IMR-90 (cell line): Measurements from ENCODE around the gene ANK3. TPM values are rescaled to one million over a fixed set of nuclear protein-coding genes. Genes with fewer than 3 reads are reported as not detected.

Experiments
- ATAC-seq: fragments of 200-7000 bp; cut with Tn5 transposase; 2 replicates; pipeline ENCODE4 v1.9.1; 2020; ENCODE audit warnings: low read depth, mild to moderate bottlenecking, moderate library complexity
- BruUV-seq: library from RNA; stranded (reverse); fragments of 400-500 nt; replicated peaks from 2 replicates; lab custom pipeline; 2021; lab: Mats Ljungman, UMichigan
- CTCF ChIA-PET: fragments of 300-600 bp; formaldehyde crosslinking; extraction: SDS; loops from one replicate; lab custom pipeline; 2021; ENCODE audit warnings: antibody characterized with exemption; lab: Yijun Ruan, JAX
- POLR2A ChIA-PET: fragments of 300-600 bp; sonication (Branson Sonifier 250); formaldehyde crosslinking; loops from one replicate; lab custom pipeline; 2022; ENCODE audit warnings: antibody characterized with exemption; ENCODE audit not compliant: unreplicated experiment; lab: Charles Lee
- DNase-seq: peaks from one replicate; pipeline ENCODE4 v3.0.0; 2013
- H2AFZ ChIP-seq: replicated peaks from 2 replicates; pipeline ENCODE3; 2013; ENCODE audit warnings: low read length, mild to moderate bottlenecking; ENCODE audit not compliant: poor library complexity
- H2AK5ac ChIP-seq: 2 replicates; pipeline ENCODE4 v1.6.1; 2013; ENCODE audit warnings: low read depth, low read length, inconsistent platforms
- H2AK9ac ChIP-seq: replicated peaks from 2 replicates; pipeline ENCODE3; 2013; ENCODE audit warnings: mild to moderate bottlenecking, low read depth, low read length, moderate library complexity; ENCODE audit not compliant: poor library complexity
- H2BK120ac ChIP-seq: 2 replicates; pipeline ENCODE4 v1.6.1; 2013; ENCODE audit warnings: low read depth, low read length, inconsistent platforms
- H2BK15ac ChIP-seq: 3 replicates; pipeline ENCODE4 v1.6.1; 2013; ENCODE audit warnings: low read depth, low read length, inconsistent platforms
- H2BK20ac ChIP-seq: 2 replicates; pipeline ENCODE4 v1.6.1; 2013; ENCODE audit warnings: low read depth, mild to moderate bottlenecking, inconsistent platforms, low read length, moderate library complexity
- H2BK5ac ChIP-seq: 2 replicates; pipeline ENCODE4 v1.6.1; 2013; ENCODE audit warnings: mild to moderate bottlenecking, low read depth, low read length, inconsistent platforms; ENCODE audit not compliant: poor library complexity, severe bottlenecking
- H3K14ac ChIP-seq: replicated peaks from 2 replicates; pipeline ENCODE4 v1.6.1; 2013; ENCODE audit warnings: low read depth, low read length, inconsistent platforms
- H3K18ac ChIP-seq: 2 replicates; pipeline ENCODE4 v1.6.1; 2013; ENCODE audit warnings: low read depth, low read length, control low read depth
- H3K23ac ChIP-seq: 2 replicates; pipeline ENCODE4 v1.6.1; 2013; ENCODE audit warnings: low read depth, low read length, inconsistent platforms
- H3K27ac ChIP-seq: 2 replicates; pipeline ENCODE4 v1.5.1; 2013; ENCODE audit warnings: mild to moderate bottlenecking, control low read depth, low read length; ENCODE audit not compliant: insufficient read depth
- H3K27me3 ChIP-seq: 2 replicates; pipeline ENCODE4 v1.6.1; 2013; ENCODE audit warnings: low read length; ENCODE audit not compliant: control insufficient read depth, insufficient read depth
- H3K36me3 ChIP-seq: 2 replicates; pipeline ENCODE4 v1.6.1; 2013; ENCODE audit warnings: low read length, mixed read lengths; ENCODE audit not compliant: control insufficient read depth, insufficient read depth
- H3K4ac ChIP-seq: 2 replicates; pipeline ENCODE4 v1.6.1; 2013; ENCODE audit warnings: low read depth, low read length, inconsistent platforms
- H3K4me1 ChIP-seq: 2 replicates; pipeline ENCODE4 v1.6.1; 2013; ENCODE audit warnings: low read length, mixed read lengths; ENCODE audit not compliant: control insufficient read depth, insufficient read depth
- H3K4me2 ChIP-seq: 2 replicates; pipeline ENCODE4 v1.6.1; 2013; ENCODE audit warnings: low read depth, mild to moderate bottlenecking, control low read depth, low read length, moderate library complexity
- H3K4me3 ChIP-seq: 2 replicates; pipeline ENCODE4 v1.5.1; 2013; ENCODE audit warnings: low read depth, mild to moderate bottlenecking, control low read depth, low read length, moderate library complexity; ENCODE audit not compliant: insufficient read depth
- H3K56ac ChIP-seq: 2 replicates; pipeline ENCODE4 v1.6.1; 2013; ENCODE audit warnings: low read length, inconsistent platforms; ENCODE audit not compliant: insufficient read depth; ENCODE audit errors: extremely low read depth
- H3K79me1 ChIP-seq, 2 experiments: 2 replicates each; pipeline ENCODE4 v1.6.1; 2013; ENCODE audit warnings: low read length in 2 of 2, inconsistent platforms in 1 of 2, low read depth in 1 of 2
- H3K9ac ChIP-seq: 2 replicates; pipeline ENCODE4 v1.6.1; 2013; ENCODE audit warnings: low read depth, low read length, control low read depth
- H3K9me1 ChIP-seq: 2 replicates; pipeline ENCODE4 v1.6.1; 2013; ENCODE audit warnings: low read length, inconsistent platforms; ENCODE audit not compliant: insufficient read depth
- H3K9me3 ChIP-seq: 2 replicates; pipeline ENCODE4 v1.6.1; 2013; ENCODE audit warnings: low read length; ENCODE audit not compliant: control insufficient read depth, insufficient read depth
- H4K20me1 ChIP-seq: 2 replicates; pipeline ENCODE4 v1.6.1; 2013; ENCODE audit warnings: low read length, inconsistent platforms; ENCODE audit not compliant: insufficient read depth
- H4K5ac ChIP-seq: 2 replicates; pipeline ENCODE4 v1.6.1; 2013; ENCODE audit warnings: mild to moderate bottlenecking, low read depth, low read length, control low read depth
- H4K8ac ChIP-seq, 2 experiments: 2 replicates each; pipeline ENCODE4 v1.6.1; 2013; ENCODE audit warnings: low read depth in 2 of 2, low read length in 2 of 2, control low read depth in 1 of 2, inconsistent platforms in 1 of 2
- H4K91ac ChIP-seq: 2 replicates; pipeline ENCODE4 v1.6.1; 2013; ENCODE audit warnings: low read depth, low read length, inconsistent platforms; ENCODE audit not compliant: insufficient read depth
- BHLHE40 ChIP-seq: fragments of 150-350 bp; IDR thresholded peaks from 2 replicates; pipeline ENCODE4 v1.6.1; 2016; ENCODE audit warnings: mild to moderate bottlenecking, low read depth, low read length
- CEBPB ChIP-seq: IDR thresholded peaks from 2 replicates; pipeline ENCODE4 v1.6.1; 2012; ENCODE audit warnings: low read depth, low read length, improper control_type of control experiment
- CHD1 ChIP-seq: IDR thresholded peaks from 2 replicates; pipeline ENCODE4 v1.6.1; 2012; ENCODE audit warnings: low read depth, low read length, improper control_type of control experiment
- CTCF ChIP-seq: conservative IDR thresholded peaks from 2 replicates; pipeline ENCODE4 v1.5.1; 2012; ENCODE audit warnings: mild to moderate bottlenecking, low read depth, low read length, improper control_type of control experiment
- FOS ChIP-seq: fragments of 150-350 bp; IDR thresholded peaks from 2 replicates; pipeline ENCODE4 v1.6.1; 2016; ENCODE audit warnings: low read depth, low read length
- MAFK ChIP-seq: IDR thresholded peaks from 2 replicates; pipeline ENCODE4 v1.6.1; 2012; ENCODE audit warnings: low read depth, low read length, improper control_type of control experiment
- MAZ ChIP-seq: IDR thresholded peaks from 2 replicates; pipeline ENCODE4 v1.6.1; 2012; ENCODE audit warnings: low read depth, mild to moderate bottlenecking, low read length, improper control_type of control experiment, moderate library complexity, borderline replicate concordance
- MXI1 ChIP-seq: IDR thresholded peaks from 2 replicates; pipeline ENCODE4 v1.6.1; 2012; ENCODE audit warnings: low read depth, mild to moderate bottlenecking, low read length, moderate library complexity, borderline replicate concordance
- NFE2L2 ChIP-seq: fragments of 150-350 bp; IDR thresholded peaks from 2 replicates; pipeline ENCODE4 v1.6.1; 2016; ENCODE audit warnings: low read depth, mild to moderate bottlenecking, low read length
- POLR2A ChIP-seq: IDR thresholded peaks from 2 replicates; pipeline ENCODE4 v1.6.1; 2012; ENCODE audit warnings: mild to moderate bottlenecking, low read depth, low read length
- RAD21 ChIP-seq: IDR thresholded peaks from 2 replicates; pipeline ENCODE4 v1.6.1; 2012; ENCODE audit warnings: low read length, improper control_type of control experiment
- RCOR1 ChIP-seq: IDR thresholded peaks from 2 replicates; pipeline ENCODE4 v1.6.1; 2012; ENCODE audit warnings: mild to moderate bottlenecking, low read length, improper control_type of control experiment; ENCODE audit not compliant: insufficient replicate concordance
- RFX5 ChIP-seq: IDR thresholded peaks from 2 replicates; pipeline ENCODE4 v1.8.0; 2012; ENCODE audit warnings: low read depth, mild to moderate bottlenecking, low read length, moderate library complexity
- SMC3 ChIP-seq: fragments of 150-350 bp; IDR thresholded peaks from 2 replicates; pipeline ENCODE4 v1.6.1; 2016; ENCODE audit warnings: low read depth, mild to moderate bottlenecking, antibody characterized with exemption, low read length, moderate library complexity
- USF2 ChIP-seq: fragments of 150-350 bp; IDR thresholded peaks from 2 replicates; pipeline ENCODE4 v1.6.1; 2017; ENCODE audit warnings: mild to moderate bottlenecking, antibody characterized with exemption, low read length, low read depth
- dilution Hi-C: fragments of 300-500 bp; cut with HindIII; formaldehyde crosslinking; loops from one replicate; pipeline ENCODE4 v1.14.3; 2018; ENCODE audit warnings: low sequenced_read_pairs; ENCODE audit not compliant: unreplicated experiment
- in situ Hi-C: fragments of 300-500 bp; cut with MboI; formaldehyde crosslinking; loops from 3 replicates; pipeline ENCODE4 v1.14.3; 2019; ENCODE audit warnings: low sequenced_read_pairs, inconsistent platforms, mixed read lengths
- intact Hi-C: fragments of 100-400 bp; cut with micrococcal nuclease; formaldehyde crosslinking; loops from 2 replicates; pipeline ENCODE4 v1.10.0; 2022
- polyA plus RNA-seq, 3 experiments: library from polyadenylated mRNA; depleted of rRNA; stranded (reverse); fragments of >200 nt; gene quantifications; 2 replicates each; pipeline ENCODE4 v1.2.3, GENCODE V29; 2012; ENCODE audit warnings: low replicate concordance in 1 of 3
- total RNA-seq: library from RNA; depleted of rRNA; stranded (reverse); fragments of >200 nt; gene quantifications from 2 replicates; pipeline ENCODE4 v1.2.3, GENCODE V29; 2012
- TF ChIP-seq, protein P1 (sequence below): fragments of 150-350 bp; IDR thresholded peaks from 2 replicates; pipeline ENCODE4 v1.6.1; 2016; ENCODE audit warnings: low read depth, mild to moderate bottlenecking, low read length, moderate library complexity, borderline replicate concordance

The ANK3 gene
- total and polyA plus RNA-seq, 2 of the 4 experiments (the other 2 are of a cell fraction): 0.63 to 1.8 TPM

GRCh38 chr10:60400366-60400765 lies 10.7 kb upstream of the ANK3 start:
- Histone ChIP-seq H3K9me3 (peaks cover 3% of the 10 kb centered on the region), H3K9ac (no peak overlapping the region), H3K14ac (no peak overlapping the region), H4K91ac (no peak overlapping the region), H2BK15ac (no peak overlapping the region), H3K79me1 (no peaks in the 10 kb centered on the region), H3K4me1 (peaks cover 4% of the 10 kb centered on the region), H2BK120ac (no peak overlapping the region), H4K20me1 (no peaks in the 10 kb centered on the region), H2BK5ac (no peak overlapping the region), H3K23ac (no peak overlapping the region), H3K27ac (no peak overlapping the region), H2AK5ac (no peak overlapping the region), H3K36me3 (no peaks in the 10 kb centered on the region), H3K4me3 (no peak overlapping the region), H2AK9ac (no peak overlapping the region), H3K9me1 (no peaks in the 10 kb centered on the region), H3K4me2 (no peak overlapping the region), H4K5ac (no peak overlapping the region), H2AFZ (no peak overlapping the region), H3K4ac (no peak overlapping the region), H3K18ac (no peak overlapping the region), H4K8ac (no peak overlapping the region), H3K56ac (no peak overlapping the region), H2BK20ac (no peak overlapping the region), H3K27me3 (no peaks in the 10 kb centered on the region)
- no TSS peak for BruUV-seq
- in situ Hi-C loops: loop anchor here (25.0 kb wide), 1 partner anchor 513 kb away; no protein-coding TSS in a partner anchor
- TF ChIP-seq FOS (no peak), SMC3 (no peak), CHD1 (no peak), MXI1 (no peak), MAFK (no peak), CEBPB (no peak), USF2 (no peak), RAD21 (no peak), NFE2L2 (no peak), MAZ (no peak), BHLHE40 (no peak), POLR2A (no peak), RCOR1 (no peak), CTCF (no peak), RFX5 (no peak)
- TF ChIP-seq, protein P1, sequence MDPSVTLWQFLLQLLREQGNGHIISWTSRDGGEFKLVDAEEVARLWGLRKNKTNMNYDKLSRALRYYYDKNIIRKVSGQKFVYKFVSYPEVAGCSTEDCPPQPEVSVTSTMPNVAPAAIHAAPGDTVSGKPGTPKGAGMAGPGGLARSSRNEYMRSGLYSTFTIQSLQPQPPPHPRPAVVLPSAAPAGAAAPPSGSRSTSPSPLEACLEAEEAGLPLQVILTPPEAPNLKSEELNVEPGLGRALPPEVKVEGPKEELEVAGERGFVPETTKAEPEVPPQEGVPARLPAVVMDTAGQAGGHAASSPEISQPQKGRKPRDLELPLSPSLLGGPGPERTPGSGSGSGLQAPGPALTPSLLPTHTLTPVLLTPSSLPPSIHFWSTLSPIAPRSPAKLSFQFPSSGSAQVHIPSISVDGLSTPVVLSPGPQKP: no peak
- no peak for DNase-seq
- ChIA-PET CTCF (interaction anchor here (1.4 kb wide), 1 partner anchor 16 kb away, joined by 6 read pairs; no protein-coding TSS in a partner anchor), POLR2A (no interaction called here)
- ATAC-seq: no peak
- intact Hi-C loops: no loop called here
- dilution Hi-C loops: no loop called here
